Brain microvascular endothelial cell (primary cell): Measurements from ENCODE around the gene METTL16.

ENCODE experiments used
- DNase-seq: peaks from one replicate; pipeline ENCODE4 v3.0.0-alpha.2; 2020
- H3K27ac ChIP-seq: fragments of 250-450 bp; sonication (Bioruptor Pico); 2 replicates; pipeline ENCODE4 v1.5.1; 2020; ENCODE audit warnings: mild to moderate bottlenecking, moderate library complexity
- H3K27me3 ChIP-seq: fragments of 250-450 bp; sonication (Bioruptor Pico); replicated peaks from 2 replicates; pipeline ENCODE4 v1.5.1; 2020; ENCODE audit warnings: mild to moderate bottlenecking
- H3K36me3 ChIP-seq: fragments of 250-450 bp; sonication (Bioruptor Pico); replicated peaks from 2 replicates; pipeline ENCODE4 v1.5.1; 2020; ENCODE audit warnings: mild to moderate bottlenecking
- H3K4me3 ChIP-seq: 2 replicates; pipeline ENCODE4 v1.5.1; 2011; ENCODE audit warnings: low read depth, mild to moderate bottlenecking, control low read depth, low read length, moderate library complexity
- CTCF ChIP-seq: IDR thresholded peaks from 2 replicates; pipeline ENCODE4 v1.5.1; 2011; ENCODE audit warnings: low read depth, mild to moderate bottlenecking, moderate library complexity, low read length, control low read depth, inconsistent platforms; ENCODE audit errors: missing control alignments
- in situ Hi-C: cut with HindIII; loops from 2 replicates; pipeline ENCODE4 v1.10.0; 2017; ENCODE audit warnings: low sequenced_read_pairs, low pct_ligation_motif_present

Gene METTL16

GRCh38 chr17:2396192-2396567 is 115.5 kb downstream of the METTL16 start:
- no peak for TF ChIP-seq CTCF
- in situ Hi-C loops = no loop called here
- DNase-seq = no peak
- H3K27me3 ChIP-seq = no peaks in the 10 kb centered on the region
- H3K36me3 ChIP-seq = no peaks in the 10 kb centered on the region
- peak overlapping the region; percentile 90 for H3K27ac ChIP-seq
- H3K4me3 ChIP-seq = peak overlapping the region; percentile 38

GRCh38 chr17:2395258-2396181 is 116.2 kb downstream of the METTL16 start:
- peak; percentile 63 for DNase-seq
- no peaks in the 10 kb centered on the region for H3K36me3 ChIP-seq
- H3K4me3 ChIP-seq = no peak overlapping the region
- no peaks in the 10 kb centered on the region for H3K27me3 ChIP-seq
- in situ Hi-C loops = no loop called here
- TF ChIP-seq CTCF = peak; percentile 25
- H3K27ac ChIP-seq = peak overlapping the region; percentile 90

- in situ Hi-C loops = no loop called here
- DNase-seq = no peak
- Histone ChIP-seq H3K27ac (no peak overlapping the region), H3K27me3 (no peaks in the 10 kb centered on the region), H3K36me3 (no peaks in the 10 kb centered on the region), H3K4me3 (no peak overlapping the region)
- no peak for TF ChIP-seq CTCF
Measured at GRCh38 chr17:2394775-2395201, 116.9 kb downstream of the METTL16 start.

GRCh38 chr17:2393954-2394749 is 117.5 kb downstream of the METTL16 start:
- in situ Hi-C loops = no loop called here
- TF ChIP-seq CTCF = no peak
- H3K27ac ChIP-seq = peak overlapping the region; percentile 99
- DNase-seq = no peak
- H3K27me3 ChIP-seq = no peaks in the 10 kb centered on the region
- no peaks in the 10 kb centered on the region for H3K36me3 ChIP-seq
- H3K4me3 ChIP-seq = peak overlapping the region; percentile 39

- Histone ChIP-seq H3K4me3 (peak overlapping the region; percentile 63), H3K27me3 (no peaks in the 10 kb centered on the region), H3K27ac (peak overlapping the region; percentile 99), H3K36me3 (no peaks in the 10 kb centered on the region)
- in situ Hi-C loops = no loop called here
- no peak for TF ChIP-seq CTCF
- DNase-seq = peak; percentile 63
Measured at GRCh38 chr17:2393174-2393953, 118.3 kb downstream of the METTL16 start.
